ENCODE measurements around the gene PCGF3.
"Not testable (repeated sequence)": the region's sequence is repeated elsewhere in the genome, so short reads cannot be mapped to it uniquely, and the experiment has no call there.

Gene PCGF3

DNA sequence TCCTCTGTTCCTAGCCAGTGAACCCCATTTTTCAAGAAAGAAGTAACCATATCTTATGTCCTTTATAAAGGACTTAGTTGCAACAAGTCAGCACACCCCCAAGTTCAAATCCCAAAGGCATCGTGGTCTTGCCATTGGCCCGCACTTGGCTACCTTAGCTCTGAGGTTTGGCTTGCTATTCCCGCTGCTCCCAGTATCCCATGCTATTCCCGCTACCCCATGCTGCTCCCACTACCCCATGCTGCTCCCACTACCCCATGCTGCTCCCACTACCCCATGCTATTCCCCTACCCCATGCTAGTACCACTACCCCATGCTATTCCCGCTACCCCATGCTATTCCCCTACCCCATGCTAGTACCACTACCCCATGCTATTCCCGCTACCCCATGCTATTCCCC lies 37.4 kb upstream of the PCGF3 start:
- DNase-seq, result not testable (repeated sequence)

DNA sequence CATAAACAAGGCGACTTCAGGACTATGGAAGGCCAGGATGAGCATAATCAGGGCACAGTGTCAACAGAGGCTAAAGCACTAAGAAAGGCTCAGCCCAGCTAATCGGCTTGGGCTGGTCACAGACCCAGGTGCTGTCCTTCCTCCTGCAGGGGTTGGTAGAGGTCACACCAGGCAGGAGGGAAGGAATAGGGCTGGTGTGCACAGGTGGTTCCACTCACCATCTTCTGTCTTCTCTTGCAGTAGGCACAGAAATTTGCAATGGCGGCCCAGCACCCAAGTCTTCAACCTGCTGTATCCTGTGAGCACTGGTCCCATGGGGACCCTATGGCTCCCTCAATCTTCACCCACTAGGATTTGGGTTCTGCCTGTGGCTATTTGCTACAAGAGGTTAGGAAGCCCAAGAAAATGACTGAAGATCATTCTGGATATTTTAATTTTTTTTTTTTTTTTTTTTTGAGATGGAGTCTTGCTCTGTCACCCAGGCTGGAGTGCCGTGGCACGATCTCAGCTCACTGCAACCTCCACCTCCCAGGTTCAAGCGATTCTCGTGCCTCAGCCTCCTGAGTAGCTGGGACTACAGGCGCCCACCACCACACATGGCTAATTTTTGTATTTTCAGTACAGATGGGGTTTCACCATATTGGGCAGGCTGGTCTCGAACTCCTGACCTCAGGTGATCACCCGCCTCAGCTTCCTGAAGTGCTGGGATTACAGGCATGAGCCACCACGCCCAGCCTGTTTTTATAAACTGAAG lies 35.6 kb upstream of the PCGF3 start:
- not testable (repeated sequence) for DNase-seq

DNA sequence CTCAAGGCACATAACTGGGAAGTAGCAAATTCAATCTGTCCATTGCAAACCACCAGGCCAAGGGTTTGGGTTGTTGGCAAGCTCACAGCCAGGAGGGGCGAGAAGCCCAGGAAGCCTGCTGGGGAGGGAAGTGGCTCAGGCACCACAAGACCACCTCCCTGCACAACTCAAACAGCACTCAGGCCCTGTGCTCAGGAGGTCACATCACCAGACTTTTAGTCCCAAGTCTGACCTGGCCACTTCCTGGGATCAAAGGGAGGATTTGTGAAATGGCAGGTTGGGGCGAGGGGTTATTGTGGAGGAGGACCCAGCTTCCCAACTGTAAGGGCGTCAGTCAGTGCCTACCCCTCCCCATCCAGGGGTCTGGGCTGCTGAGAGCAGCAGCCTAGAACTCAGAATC lies 33.9 kb upstream of the PCGF3 start:
- DNase-seq, result no peak

DNA sequence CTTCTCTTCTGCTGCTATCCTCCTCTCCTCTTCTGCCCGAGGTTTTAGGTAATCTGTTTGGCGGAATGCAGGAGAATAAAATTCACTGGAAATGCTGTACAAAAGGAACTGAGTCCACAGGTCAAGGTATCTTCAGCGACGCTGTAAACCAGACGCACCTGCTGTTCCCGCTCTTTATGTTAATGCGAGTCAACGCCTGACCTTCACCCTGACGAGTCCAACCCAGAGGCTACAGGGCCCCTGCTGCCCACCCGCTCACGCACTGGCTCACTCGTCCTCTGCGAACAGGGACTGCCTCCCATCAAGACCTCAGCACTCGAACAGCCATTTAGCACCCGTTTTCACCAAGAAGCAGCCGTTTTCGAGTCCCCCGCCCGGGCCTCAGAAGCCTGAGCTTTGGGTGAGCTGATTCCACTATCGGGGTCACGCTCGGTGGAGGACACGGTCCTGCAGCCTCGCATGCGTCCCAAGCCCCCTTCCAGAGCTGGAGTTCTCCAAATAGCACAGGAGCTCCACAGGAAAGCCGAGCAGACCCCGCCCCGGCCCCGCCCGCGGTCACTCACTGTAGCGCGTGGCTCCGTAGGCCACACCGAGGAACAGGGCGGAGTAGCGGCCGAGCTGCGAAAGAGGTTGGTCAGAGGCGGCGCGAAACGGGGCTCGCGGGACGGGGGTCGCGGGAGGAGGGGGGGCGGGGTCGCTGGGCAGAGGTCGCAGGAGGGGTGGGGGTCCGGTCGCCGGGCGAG lies 32.1 kb upstream of the PCGF3 start:
- no peak for DNase-seq

DNA sequence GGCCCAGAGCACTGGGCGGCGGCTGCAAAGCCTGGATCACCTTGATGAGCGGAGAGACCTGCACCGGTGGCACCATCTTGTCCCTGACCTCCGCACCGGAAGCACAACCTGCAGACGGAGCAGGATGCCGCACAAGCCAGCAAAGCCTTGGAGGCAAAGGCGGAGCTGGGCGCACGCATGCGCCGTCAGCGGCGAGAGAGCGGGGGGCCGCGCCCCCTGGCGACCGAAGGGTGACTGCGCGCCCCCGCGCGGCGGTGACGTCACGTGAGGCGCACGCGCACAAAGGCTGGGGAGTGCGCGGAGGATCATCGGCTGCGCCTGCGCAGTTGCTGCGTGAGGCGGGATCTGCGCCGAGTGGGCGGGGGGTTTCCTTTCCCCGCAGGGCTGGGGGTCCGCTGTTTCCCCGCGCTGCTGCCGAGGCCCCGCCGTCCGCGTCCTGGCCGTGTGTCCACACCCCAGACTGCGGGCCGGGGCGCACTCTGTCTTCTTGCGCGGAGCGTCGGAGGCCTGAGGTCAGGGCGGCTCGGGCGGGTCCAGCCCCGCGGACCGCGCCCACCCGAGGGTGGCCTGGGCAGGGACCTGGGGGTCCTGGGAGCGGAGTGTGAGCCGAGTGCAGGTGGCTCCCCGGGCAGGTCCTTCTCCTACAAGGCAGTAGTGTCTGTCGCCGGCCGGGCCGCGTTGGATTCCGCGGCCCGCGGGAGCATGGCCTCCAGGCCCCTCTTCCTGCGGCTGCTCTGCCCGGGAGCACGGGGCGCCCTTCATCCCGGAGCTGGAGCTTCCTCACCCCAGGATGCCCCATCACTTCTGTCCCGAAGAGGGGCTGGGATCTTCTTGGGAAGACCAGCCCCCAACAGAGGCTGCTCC lies 31.2 kb upstream of the PCGF3 start, which contains the start of the genes ATP5ME and MYL5:
TSS of gene ATP5ME (minus strand) at position 105 of the 864 bp plus-strand sequence. CDS start at position 76, 29 bp downstream.
TSS of gene MYL5 (plus strand) at position 371 of the 864 bp plus-strand sequence. CDS start 3,485 bp downstream, outside the sequence.
- peak; percentile 83 for DNase-seq

DNA sequence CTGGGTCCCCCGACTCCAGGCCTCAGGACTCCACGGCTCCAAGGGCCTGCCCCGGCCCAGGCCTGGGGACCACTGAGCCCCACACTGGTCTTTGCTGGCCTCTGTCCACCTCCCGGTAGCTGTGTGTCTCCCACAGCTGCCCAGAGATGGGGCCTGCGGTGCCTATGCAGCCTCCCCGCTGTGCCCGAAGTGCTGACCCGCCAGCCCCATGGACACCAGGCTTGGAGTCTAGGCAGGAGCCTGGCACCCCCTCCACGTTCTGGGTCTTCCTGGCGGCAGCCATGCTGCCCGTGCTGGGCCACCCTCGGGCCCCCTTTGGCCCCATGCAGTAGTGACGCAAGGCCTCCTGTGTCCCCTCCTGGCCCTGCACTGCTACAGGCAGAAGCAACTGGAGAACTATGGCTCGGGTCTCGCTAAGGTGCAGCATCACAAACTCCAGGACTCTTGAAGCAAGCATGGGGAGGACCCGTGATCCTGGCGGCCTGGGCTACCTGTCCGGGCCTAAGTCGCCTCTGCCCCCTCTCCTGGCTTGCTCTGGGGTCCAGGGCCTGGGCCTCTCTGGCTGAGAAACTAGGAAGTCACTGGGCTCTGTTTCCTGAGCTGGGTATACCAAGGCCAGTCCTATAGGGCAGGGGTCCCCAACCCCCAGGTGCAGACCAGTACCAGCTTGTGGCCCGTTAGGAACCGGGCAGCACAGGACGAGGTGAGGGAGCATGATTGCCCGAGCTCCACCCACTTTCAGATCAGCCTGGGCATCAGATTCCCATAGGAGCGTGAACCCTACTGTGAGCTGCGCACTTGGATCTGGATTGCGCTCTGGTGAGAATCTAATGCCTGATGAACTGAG lies 30.4 kb upstream of the PCGF3 start:
- no peak for DNase-seq

DNA sequence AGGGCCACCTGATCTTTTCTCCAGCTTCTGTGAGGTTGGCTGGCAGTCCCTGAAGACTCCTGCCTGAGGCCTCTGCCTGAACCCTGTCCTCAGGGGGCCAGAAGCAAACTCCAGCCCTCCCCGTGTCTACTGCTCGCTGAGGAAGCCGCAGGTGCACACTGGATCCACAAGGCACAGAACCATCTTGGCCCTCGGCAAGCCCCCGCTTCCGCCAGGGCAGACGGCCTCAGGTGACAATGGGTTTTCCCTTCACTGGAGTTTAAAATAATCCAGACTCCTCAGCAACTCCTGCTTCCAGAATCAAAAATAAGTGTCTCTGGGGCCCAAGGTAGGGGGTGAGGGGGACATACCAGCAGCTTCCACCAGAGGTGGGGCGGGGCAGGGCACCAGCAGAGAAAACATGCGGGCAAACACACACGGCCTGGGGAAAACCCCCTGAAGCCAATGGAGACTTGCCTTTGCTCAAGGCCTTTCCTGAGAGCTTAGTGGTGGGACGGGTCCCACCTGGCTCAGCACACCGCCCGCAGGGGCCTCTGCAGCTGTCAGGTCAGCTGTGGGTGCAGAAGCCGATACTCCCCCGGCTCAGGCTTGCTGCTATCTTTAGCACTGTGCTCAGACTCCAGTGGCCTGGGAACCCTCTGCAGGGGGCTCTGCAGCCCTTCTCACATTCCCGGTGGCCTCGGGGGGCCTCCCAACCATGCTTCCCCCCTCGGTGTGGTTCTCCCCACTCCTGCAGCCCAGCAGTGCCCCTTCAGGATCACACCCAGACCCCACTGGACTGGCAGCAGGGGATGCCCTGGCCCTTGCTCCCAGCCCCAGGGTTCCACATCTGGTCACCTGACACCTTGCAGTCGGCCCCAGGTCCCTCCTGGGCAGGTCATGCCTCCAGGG lies 29.4 kb upstream of the PCGF3 start:
- DNase-seq, result no peak

DNA sequence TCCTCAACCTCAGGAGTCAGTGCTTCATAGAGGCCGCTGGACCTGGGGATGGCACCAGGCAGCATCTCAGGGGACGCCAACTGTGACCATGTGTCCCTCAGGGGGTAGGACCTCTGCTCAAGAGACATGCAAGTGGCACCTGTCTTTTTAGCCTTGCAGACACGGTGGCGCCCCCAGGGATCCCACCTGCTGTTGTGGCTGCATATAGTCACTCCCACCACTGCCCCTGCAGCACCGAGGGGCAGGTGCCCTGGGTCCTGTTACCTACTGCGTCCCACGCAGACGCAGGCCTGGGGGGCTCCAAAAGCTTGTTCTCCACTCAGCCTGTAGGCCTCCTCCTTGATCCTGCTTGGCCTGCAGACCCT lies 28.8 kb upstream of the PCGF3 start:
- no peak for DNase-seq

DNA sequence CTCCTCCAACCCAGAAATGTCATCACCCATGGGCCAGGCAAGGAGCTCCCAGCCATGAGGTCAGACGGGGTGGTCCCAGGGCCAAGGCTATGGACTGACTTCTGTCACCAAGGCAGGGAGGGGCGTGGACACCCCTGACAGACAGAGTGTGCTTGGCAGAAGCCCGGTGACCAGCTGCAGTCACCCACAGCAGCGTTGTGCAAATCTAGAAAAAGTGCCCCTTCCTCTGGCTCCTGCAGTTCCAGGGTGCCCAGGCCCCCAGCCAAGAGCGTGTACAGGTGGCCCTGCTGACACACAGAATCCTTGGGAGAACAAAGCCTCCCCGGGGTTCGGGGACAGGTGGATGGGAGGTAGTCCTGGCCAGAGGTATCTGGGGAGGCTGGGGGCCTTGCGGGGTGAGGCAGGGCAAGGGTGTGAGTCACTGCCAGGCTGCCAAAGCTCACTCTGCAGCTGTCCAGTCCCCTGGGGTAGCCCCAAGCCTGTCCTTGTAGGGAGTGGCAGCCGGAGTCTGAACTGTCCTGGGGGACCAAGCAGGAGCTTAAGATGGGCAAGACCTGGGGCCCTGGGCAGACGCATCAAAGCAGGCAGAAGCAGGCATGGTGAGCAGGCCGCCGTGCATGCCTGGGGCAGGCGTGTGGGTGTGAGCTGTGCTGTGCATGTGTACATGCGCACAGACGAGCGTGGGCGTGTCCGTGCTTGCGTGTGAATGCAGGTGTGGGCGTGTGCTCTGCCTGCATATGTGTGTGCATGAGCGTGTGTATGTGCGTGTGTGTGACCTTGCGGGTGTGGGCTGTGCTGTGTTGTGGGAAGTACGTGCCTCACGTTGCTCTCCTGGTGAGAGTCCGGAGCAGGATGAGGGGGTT lies 28.0 kb upstream of the PCGF3 start:
- peak; percentile 10 for DNase-seq

DNA sequence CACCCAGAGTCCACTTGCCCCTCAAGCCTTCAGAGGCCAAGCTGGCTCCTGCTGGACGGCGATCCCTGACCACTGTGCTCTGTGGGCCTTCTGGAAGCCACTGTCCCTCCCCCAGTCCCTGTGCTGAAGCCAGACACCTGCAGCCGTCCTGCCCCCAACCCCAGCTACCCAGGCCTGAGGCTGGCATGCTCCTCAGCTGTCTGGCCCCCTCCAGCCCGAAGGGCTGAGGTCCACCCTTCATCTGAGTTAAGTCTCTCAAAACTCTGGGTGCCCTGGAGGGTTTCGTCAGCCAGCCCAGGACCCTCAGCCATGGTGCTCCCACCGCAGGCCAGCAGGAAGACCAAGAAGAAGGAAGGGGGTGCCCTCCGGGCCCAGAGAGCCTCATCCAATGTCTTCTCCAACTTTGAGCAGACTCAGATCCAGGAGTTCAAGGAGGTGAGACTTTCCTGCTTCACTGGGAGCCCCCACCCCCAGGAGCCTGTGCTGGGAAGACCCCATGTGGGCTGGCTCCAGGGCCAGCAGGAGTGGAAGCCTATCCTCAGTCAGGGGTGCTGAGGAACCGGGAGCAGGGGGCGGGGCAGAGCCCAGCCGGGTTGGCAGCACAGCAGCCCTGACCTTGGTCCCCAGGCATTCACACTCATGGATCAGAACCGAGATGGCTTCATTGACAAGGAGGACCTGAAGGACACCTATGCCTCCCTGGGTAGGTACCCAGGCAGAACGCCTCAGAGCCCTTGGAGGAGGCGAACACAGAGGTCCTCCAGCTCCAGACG lies 27.1 kb upstream of the PCGF3 start:
- DNase-seq, result no peak

DNA sequence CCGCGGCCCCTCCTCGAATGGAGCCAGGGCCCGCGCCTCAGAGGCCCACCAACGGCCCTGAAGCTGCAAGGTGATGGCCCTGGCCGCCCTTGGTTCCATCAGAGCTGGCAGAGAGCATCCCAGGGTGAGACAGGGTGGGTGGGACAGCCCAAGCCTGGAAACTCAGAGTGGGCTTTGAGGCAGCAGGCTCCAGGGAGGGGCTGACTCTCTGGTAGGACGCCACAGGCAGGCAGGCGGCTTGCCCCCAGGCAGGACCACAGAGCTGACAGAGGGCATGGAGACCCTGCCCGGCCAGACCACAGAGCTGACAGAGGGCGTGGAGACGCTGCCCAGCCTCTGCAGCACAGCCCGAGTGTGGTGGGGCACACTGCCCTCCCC lies 26.5 kb upstream of the PCGF3 start:
- no peak for DNase-seq

DNA sequence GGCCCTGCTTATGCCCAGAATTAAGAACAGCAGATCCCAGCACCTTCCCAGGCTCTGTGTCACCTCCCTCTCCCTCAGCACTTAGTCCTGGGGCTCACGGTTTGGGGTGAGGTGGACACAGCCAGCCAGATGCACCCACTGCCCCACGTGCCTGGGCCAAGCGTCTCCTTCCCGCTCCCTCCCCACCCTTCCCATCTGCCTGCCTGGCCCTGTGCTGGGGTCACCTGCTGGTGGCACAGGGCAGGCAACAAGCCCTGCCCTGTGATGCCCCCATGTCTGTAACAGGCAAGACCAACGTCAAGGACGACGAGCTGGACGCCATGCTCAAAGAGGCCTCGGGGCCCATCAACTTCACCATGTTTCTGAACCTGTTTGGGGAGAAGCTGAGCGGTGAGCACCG lies 26.0 kb upstream of the PCGF3 start:
- DNase-seq, result no peak

DNA sequence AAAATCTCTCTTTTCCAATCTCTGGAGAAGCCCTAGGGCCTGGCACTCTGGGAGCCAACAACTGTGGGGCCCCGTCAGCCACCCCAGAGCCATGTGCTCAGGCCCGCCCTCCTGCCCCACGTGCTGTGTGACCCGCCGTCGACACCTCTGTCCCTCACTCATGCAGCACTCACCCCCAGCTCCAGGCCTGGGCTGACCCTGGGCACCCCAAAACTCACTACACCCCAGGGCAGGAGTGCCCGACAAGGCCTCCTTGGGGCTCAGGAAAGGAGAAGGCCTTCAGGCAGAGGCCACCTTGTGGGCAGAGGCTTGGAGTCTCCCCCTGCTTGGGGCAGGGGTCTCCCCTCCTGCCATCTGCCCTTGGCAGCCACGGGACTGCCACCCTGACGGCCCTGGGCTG lies 25.5 kb upstream of the PCGF3 start:
- DNase-seq, result no peak

DNA sequence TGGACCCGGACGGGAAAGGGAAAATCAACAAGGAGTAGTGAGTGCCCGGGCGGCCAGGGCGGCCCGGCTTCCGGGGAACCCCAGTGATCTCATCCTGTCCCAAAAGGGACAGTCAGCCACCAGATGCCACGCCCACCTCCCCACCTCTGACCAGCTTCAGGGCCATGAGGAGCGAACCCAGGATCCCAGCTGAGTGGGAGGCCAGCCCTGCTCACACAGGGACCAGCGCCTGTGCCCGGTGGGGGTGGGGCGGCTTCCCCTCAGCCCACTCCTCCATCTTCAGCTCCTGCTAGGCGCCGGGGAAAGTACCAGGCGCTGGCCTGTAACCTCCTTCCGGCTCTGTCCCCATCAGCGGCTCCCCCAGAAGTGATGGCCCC lies 25.1 kb upstream of the PCGF3 start:
- no peak for DNase-seq

DNA sequence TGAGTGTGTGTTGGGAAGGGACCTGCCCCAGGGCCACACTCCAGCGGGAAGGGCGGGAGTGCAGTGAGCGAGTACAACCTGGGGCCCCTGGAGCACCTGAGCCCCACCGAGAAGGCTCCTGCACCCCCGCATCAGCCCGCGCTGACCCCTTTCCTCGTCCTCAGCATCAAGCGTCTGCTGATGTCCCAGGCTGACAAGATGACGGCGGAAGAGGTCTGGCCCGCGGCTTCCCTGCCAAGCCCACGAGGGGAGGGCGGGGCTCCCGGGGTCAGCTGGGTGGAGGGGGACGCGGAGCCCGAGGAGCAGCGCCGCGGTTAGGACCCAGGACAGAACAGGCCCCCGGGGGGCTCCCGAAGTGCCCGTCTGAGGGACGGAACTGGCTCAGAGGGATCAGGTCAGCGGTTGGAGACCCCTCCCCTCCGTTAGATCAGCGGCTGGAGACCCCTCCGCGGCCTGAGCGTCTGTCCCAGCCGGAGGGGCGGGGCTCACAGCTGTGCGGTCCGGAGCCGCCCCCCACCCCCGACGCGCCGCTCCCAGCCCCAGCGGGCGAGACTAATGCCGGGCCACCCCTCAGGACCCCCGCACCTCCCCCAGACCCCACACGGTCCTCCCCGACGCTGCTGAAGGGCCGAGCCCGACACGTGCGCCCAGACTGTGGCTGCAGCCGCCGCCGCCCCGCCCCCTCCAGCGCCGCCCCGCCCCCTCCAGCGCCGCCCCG lies 24.5 kb upstream of the PCGF3 start:
- no peak for DNase-seq

DNA sequence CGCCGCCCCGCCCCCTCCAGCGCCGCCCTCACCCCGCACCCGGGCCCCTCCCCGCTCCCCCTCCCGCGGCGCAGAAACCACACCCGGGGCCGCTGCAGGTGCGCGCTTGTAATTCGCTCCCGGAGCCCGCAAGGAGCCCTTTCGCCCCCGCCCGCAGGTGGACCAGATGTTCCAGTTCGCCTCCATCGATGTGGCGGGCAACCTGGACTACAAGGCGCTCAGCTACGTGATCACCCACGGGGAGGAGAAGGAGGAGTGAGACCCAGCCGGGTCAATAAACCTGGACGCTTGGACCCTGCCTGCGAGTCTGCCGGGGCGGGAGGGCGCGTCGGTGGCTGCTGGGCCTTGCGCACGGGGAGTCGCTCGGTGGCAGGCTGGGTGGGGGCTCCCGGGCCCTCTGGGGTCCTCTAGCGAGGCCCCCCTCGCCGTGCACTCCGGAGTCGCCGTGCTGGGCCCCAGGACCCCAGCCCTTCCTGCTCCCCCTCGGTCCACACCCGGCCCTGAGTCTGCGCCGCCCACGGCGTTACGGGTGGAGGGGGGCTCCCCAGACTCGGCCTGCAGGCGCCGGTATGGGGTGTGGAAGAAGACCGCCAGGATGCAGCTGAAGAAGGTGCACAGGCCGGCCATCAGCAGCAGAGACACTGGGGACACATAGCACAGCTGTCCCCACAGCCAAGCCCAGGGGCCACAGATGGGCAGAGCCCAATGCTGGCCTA lies 23.7 kb upstream of the PCGF3 start:
- peak; percentile 36 for DNase-seq

DNA sequence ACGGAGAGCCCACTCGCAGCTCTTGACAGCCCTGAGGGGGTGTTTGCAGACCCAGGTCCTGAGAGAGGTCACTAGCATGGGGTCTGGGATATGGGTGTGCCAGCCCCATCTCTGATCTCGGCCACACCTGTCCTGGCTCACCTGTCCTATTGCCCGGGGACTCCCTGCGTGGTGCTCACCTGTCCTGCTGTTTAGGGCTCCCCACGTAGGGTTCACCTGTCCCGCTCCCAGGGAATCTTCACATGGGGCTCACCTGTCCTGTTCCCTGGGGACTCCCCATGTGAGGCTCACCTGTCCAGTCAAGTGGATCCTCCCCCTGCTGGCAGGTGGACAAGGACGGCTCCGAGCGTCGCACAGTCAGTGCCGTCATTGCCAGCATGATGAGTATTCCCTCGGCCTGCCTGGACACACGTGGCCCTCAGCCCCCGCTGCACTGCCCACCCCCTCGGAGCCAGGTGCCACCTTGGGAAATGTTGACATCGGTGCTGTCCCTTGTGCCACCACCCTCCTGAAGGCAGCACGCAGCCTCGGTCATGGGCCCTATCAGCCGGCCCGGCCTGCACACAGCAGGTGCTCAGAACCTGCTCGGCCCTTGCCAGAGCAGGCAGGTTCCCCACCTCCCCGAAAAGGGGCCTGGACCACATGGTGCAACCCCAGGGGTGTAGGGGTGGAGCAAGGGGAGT lies 23.0 kb upstream of the PCGF3 start:
- DNase-seq, result no peak

Data from NCI-H526 treated with DMSO at 0.1 percent for 48 hours (cell line).